HG02981 (cell line): ENCODE measurements around the gene BPIFB2.

Experiments
- ATAC-seq: cut with Tn5 transposase; IDR thresholded peaks from one replicate; pipeline ENCODE4 v1.9.1; 2021; ENCODE audit warnings: mild to moderate bottlenecking, moderate library complexity; ENCODE audit not compliant: unreplicated experiment

BPIFB2 gene

GRCh38 chr20:33020278-33021161 lies 13.0 kb downstream of the BPIFB2 start:
- ATAC-seq = no peak

GRCh38 chr20:33021879-33022278 lies 14.4 kb downstream of the BPIFB2 start:
- no peak for ATAC-seq

DNA sequence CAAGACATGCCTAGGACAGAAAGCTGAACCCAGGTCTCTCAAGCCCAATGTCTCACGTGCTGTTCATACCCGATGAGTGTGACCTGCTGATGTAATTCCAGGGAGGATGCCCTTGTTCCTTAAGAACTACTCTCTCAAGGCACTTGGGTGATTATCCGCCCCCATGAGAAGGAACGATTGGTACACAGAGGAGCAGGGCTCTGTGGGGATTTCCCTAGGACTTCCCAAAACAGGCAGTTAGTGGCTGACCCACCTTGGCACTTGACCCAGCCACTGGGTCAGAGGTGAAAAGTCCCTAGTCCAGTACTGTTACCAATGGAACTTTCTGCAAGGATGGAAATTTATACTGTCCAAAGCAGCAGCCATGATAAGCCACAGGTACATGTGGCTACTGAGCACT lies 14.8 kb downstream of the BPIFB2 start:
- no peak for ATAC-seq

DNA sequence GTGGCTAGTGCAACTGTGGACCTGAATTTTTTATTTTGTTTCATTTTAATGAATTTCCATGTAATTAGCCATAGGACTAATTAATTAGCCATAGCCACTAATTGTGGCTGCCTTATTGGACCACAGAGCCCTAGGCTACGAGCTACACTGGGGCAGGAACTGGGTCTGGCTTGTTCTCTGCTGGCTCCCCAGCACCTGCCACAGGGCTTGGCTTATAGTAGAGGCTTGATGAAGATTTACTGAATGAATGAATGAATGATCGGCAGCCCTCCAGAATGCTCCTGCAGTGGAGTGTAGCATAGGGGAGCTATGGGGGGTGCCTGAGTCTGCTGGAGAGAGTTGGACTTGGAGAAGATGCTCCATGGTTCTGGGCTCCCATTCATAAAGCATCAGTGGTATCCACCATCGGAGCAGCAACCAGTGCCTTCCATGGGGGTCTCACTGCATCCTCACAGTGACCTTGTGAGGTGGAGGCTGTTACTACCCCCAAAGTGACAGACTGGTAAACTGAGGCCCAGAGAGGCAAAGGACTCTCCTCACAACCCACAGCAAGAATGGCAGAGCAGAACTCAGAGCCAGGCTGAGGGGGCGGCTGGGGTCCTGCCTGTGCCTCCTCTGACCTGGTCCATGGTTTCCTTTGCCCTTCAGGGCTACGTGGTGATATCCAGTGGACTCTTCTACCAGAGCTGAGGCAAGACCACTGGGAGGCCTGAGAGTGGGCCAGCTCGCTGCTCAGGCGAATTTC lies 15.4 kb downstream of the BPIFB2 start:
- ATAC-seq = no peak

GRCh38 chr20:33023439-33024242 lies 16.1 kb downstream of the BPIFB2 start:
- no peak for ATAC-seq

DNA sequence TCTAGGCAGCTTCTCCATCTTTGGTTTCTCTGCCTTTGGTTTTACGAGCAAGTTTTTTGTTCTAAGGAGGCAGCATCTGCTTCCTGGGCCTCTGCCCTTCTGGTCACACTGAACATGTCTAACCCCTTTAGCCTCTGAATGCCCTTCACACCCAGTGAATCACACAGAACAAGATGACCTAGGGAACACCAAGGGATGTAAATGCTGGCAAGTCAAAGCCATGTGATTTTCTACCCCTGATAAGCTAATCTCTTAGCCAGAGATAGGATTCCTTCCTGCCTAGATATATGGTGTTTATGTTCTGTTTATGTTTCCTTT lies 16.7 kb downstream of the BPIFB2 start:
- no peak for ATAC-seq

- ATAC-seq = no peak
Observed at GRCh38 chr20:33024609-33025317, 17.3 kb downstream of the BPIFB2 start.

DNA sequence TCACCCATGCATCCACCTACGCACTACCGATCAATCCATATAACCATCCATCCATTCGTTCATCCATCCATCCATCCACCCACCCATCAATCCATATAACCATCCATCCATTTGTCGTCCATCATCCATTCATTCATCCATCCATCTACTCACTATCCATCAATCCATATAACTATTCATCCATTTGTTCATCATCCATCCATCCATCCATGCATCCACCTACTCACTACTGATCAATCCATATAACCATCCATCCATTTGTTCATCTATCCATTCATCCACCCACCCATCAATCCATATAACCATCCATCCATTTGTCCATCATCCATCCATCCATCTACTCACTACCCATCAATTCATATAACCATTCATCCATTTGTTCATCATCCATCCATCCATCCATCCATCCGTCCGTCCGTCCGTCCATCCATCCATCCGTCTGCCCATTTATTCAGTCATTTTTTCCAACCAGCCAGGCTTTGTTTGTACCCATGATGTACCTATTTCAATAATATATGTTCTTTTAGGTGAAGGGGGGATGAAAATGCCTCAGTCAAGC lies 17.9 kb downstream of the BPIFB2 start:
- no peak for ATAC-seq

- ATAC-seq = no peak
Observed at GRCh38 chr20:33026072-33026778, 18.7 kb downstream of the BPIFB2 start.

DNA sequence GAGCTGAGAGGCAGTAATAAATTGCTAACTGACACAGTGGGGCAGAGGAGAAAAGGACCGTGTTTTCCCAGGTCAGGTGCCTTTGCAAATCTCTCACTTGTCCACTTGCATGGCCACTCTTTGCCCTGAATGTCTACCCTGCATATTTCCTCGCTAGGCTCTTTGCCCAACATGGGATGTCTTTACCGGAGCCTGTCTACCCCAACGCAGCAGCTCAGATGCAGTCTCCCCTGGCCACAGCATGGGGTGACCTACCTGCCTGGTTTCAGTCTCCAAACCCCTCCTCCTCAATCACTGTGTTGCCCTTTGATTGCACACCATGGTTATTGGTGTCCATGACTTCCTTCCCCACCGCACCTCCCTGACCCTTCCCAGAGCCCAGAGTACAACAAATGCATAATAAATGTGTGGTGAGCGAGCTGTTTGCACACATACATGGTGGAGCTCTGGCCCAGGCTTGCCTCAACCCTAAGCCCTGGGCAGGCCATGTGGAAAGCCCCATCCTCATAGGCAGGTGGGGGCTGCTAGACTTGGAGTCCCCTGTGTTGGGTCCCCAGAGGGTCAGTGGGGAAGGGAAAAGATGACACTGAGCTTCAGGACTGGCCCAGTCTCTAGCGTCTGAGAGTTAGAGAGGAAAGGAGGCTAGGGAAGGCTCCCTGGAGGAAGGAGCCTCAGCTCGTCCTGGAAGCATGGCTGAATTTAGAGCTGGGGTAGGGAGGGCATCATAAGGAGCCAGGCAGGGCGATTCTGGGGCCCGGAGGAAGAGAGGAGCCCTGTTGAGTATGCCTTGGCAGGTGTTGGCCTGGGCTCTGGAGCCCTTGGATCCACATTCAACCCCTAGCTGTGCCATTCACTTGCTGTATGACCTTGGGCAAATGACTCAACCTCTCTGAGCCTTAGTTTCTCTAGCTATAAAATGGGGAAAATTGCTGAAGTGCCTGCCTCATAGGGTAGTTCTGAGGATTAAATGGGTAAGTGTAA lies 19.6 kb downstream of the BPIFB2 start:
- no peak for ATAC-seq

DNA sequence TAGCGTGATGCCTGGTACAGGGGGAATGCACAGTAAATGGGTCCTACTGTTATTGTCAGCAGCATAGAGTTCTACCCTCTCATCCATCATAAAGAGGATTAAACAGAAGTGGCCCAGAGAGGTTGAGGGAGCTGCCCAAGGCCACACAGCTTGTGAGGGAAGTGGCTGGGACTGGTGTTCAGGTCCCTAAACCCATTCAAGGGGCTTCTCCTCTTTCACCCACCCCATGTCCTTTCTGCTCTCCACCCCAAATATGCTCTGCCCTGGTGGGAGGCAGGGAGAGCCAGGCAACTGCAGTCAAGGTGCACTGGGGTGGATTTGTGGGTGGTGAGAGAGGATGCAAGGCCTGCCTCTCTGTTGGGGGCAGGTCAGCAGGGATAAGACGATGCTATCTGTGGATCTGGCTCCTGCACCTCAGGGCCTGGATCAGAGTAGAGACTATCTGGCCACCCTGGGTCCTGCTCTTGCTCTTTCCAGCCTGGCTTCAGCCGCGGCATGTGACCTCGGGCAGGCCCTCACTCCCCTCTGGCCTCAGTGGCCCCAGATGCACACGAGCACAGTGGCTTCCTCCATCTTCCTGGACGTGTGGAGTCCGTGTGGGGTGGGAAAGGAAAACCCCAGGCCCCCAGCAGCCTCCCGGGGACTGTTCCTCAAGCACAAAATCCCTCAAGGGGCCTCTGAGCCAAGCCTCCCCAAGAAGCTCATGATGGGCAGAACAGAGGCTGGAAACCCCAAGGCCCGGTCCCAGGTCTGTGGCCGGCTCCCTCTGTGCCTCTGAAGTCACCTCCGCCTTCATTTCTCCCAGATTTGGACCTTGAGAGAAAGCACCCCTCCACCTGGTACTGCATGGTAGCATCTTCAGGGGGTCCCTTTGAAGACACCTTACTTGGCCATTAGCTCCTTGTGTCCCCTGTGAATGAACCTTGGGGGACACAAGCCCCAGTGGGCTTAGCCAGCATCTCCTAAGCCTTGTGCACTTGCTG lies 20.6 kb downstream of the BPIFB2 start:
- ATAC-seq = no peak

GRCh38 chr20:33028875-33029274 lies 21.4 kb downstream of the BPIFB2 start:
- ATAC-seq = no peak

DNA sequence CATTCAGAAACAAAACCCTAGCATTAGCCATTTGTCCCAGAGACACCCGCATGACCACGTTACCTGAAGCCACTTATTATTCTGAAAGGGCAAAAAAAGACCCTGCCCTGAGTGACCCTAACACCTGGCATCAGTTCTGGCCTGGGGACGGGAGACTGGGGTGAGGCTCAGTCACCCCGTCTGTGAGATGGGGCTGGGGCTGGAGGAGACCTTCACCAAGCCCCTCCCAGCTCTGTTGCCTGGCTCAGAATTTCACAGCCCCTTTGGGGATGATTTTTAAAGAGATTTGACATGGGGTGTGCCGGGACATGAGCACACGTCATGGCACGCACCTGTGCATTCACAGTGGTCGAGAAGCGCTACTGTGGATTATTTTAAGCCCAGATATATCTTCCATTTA lies 22.6 kb downstream of the BPIFB2 start:
- no peak for ATAC-seq

- ATAC-seq = no peak
Observed at GRCh38 chr20:33030569-33030968, 23.1 kb downstream of the BPIFB2 start.

DNA sequence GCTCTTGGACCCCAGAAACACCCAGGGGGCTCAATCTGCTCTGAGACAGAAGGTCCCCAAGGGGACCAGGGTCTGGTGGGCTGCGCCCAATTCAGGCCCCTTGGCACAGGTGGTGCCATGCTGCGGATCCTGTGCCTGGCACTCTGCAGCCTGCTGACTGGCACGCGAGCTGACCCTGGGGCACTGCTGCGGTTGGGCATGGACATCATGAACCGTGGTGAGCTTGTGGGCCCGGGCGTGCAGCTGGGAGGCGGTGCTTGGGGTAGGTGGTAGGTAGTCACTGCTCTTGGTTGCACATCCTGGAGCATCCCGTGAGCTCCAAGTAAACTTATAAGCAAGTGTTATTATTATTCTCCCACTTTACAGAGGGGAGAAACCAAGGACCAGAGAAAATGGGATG lies 24.0 kb downstream of the BPIFB2 start, which contains the start of gene BPIFB6:
TSS of gene BPIFB6 (plus strand) at position 118 of the 400 bp plus-strand sequence. CDS start at position 118, 0 bp downstream.
- ATAC-seq = no peak

GRCh38 chr20:33032555-33032954 lies 25.1 kb downstream of the BPIFB2 start:
- no peak for ATAC-seq

- ATAC-seq = no peak
Observed at GRCh38 chr20:33033381-33033780, 25.9 kb downstream of the BPIFB2 start.
